Choroid plexus epithelial cell (primary cell): ENCODE measurements around the gene TC2N.

Source experiments
- DNase-seq: peaks from one replicate; pipeline ENCODE4 v3.0.0-alpha.2; 2010; ENCODE audit warnings: low read depth
- H3K4me3 ChIP-seq: 2 replicates; pipeline ENCODE4 v1.5.1; 2011; ENCODE audit warnings: low read depth, mild to moderate bottlenecking, control low read depth, low read length, moderate library complexity
- TF ChIP-seq, protein P1 (sequence below): conservative IDR thresholded peaks from 2 replicates; pipeline ENCODE4 v1.5.1; 2011; ENCODE audit warnings: low read depth, mild to moderate bottlenecking, control low read depth, inconsistent platforms, low read length, moderate library complexity

Gene TC2N

DNA sequence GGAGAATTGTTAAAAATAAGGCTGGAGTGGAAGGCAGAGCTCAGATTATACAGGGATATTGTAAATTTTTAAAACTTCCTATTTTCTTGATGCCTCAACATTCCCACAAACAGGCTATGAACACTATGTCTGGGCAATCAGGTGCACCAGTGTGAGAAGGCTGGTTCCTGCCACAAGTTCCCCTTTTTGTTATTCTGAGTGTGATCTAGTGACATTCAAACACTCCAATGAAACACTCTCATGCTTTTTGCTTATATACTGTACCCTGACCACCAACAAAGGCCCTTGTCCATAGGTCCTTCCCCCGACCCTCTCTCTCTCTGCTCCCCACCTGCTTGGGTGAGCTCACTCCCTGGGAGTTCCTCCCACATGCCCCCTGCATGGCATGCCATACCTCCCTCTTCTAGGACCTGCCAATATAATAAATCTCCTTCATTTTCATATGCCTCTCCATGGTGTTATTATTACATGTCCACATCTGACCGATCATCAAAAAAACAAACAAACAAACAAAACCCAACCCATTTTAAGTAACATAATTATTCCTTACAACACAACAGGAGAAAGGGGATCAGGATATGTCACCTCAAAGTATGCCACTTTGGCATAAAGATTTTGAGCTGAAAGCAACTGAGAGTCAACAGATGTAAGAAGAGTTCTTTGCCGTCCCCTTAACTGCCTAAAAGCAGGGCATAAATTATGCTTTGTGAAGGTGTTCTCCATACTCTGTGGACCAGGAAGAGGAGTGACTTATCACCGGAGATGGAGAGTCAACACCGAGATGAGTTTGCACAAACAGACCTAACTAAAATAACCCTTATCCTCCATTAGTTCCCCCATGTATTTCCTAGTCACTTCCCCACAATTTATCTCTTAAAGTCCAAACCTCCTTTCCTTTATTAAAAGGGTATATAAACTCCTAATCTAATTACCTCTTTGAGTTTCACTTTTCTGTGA, 92.9 kb downstream of the TC2N start:
- no peak for DNase-seq
- TF ChIP-seq, protein P1, sequence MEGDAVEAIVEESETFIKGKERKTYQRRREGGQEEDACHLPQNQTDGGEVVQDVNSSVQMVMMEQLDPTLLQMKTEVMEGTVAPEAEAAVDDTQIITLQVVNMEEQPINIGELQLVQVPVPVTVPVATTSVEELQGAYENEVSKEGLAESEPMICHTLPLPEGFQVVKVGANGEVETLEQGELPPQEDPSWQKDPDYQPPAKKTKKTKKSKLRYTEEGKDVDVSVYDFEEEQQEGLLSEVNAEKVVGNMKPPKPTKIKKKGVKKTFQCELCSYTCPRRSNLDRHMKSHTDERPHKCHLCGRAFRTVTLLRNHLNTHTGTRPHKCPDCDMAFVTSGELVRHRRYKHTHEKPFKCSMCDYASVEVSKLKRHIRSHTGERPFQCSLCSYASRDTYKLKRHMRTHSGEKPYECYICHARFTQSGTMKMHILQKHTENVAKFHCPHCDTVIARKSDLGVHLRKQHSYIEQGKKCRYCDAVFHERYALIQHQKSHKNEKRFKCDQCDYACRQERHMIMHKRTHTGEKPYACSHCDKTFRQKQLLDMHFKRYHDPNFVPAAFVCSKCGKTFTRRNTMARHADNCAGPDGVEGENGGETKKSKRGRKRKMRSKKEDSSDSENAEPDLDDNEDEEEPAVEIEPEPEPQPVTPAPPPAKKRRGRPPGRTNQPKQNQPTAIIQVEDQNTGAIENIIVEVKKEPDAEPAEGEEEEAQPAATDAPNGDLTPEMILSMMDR: no peak
- no peak overlapping the region for H3K4me3 ChIP-seq

DNA sequence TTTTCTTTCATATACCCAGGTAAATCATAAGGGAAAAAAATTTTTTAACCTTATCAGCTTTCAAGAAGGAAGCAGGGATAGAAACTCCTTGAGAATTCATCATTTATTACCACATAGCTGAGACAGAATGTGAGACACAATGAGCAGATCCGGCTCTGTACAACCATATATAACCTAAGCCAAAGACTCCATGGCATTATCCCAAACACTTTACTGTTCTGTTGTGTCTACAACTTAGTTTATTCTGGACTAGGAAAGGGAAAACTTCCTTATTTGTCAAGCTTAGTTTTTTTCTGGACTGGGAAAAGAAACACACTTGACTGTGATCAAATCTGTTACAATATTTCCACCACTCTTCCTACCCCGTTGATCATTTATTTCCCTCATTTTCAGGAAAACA, 97.2 kb downstream of the TC2N start:
- H3K4me3 ChIP-seq: no peak overlapping the region
- TF ChIP-seq, protein P1: no peak

GRCh38 chr14:91755570-91756295, 111.6 kb downstream of the TC2N start:
- TF ChIP-seq, protein P1: no peak
- H3K4me3 ChIP-seq: no peak overlapping the region
- DNase-seq: peak; percentile 33

More for the DNA sequence above, 97.2 kb downstream of the TC2N start:
- no peak for DNase-seq

DNA sequence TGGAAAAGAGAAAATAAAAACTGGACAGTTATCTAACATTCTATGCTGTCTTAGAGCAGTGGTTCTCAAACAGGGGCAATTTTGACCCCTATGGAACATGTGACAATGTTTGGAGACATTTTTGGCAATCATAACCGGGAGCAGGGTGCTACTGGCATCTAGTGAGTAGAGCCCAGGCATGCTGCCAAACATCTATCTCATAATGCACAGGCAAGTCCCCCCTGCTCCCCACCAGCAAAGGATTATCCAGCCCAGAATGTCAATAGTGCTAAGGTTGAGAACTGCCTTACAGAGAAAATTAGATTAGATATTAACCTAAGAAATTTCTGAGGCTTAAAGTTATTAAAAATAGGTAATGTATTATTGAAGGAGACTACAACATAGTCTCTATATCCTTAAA, 112.5 kb downstream of the TC2N start:
- TF ChIP-seq, protein P1: no peak
- H3K4me3 ChIP-seq: no peak overlapping the region
- DNase-seq: no peak

- TF ChIP-seq, protein P1: no peak
- no peak overlapping the region for H3K4me3 ChIP-seq
- no peak for DNase-seq
Observed at GRCh38 chr14:91754185-91754584, 113.2 kb downstream of the TC2N start.

- DNase-seq: no peak
- TF ChIP-seq, protein P1: no peak
- H3K4me3 ChIP-seq: no peak overlapping the region
Observed at GRCh38 chr14:91753501-91754128, 113.7 kb downstream of the TC2N start.
